ENCODE measurements around the gene SENP1.

Gene SENP1

GRCh38 chr12:48065041-48065440, 40.8 kb downstream of the SENP1 start:
- no peak for TF ChIP-seq ZFX (IDR thresholded peaks at IDR 0.05)
- no peak for TF ChIP-seq CTCF (conservative IDR thresholded peaks at IDR 0.05)

GRCh38 chr12:48063530-48063929, 42.3 kb downstream of the SENP1 start:
- TF ChIP-seq CTCF (conservative IDR thresholded peaks at IDR 0.05) (no peak), ZFX (IDR thresholded peaks at IDR 0.05) (no peak)
- no peak overlapping the region for H3K27ac ChIP-seq

More at GRCh38 chr12:48065041-48065440, 40.8 kb downstream of the SENP1 start:
- H3K27ac ChIP-seq = no peak overlapping the region

- H3K27ac ChIP-seq = no peak overlapping the region
- TF ChIP-seq ZFX (IDR thresholded peaks at IDR 0.05) = no peak
- TF ChIP-seq CTCF (conservative IDR thresholded peaks at IDR 0.05) = peak; percentile 41
Measured at GRCh38 chr12:48061938-48062719, 43.8 kb downstream of the SENP1 start.

GRCh38 chr12:48060474-48060873, 45.4 kb downstream of the SENP1 start:
- no peak overlapping the region for H3K27ac ChIP-seq
- TF ChIP-seq ZFX (IDR thresholded peaks at IDR 0.05) = no peak
- no peak for TF ChIP-seq CTCF (conservative IDR thresholded peaks at IDR 0.05)

- H3K27ac ChIP-seq = no peak overlapping the region
- TF ChIP-seq ZFX (IDR thresholded peaks at IDR 0.05) = no peak
- TF ChIP-seq CTCF (conservative IDR thresholded peaks at IDR 0.05) = no peak
Measured at GRCh38 chr12:48058771-48059170, 47.1 kb downstream of the SENP1 start.

- H3K27ac ChIP-seq = no peak overlapping the region
- TF ChIP-seq CTCF (conservative IDR thresholded peaks at IDR 0.05) (no peak), ZFX (IDR thresholded peaks at IDR 0.05) (no peak)
Measured at GRCh38 chr12:48054955-48055821, 50.7 kb downstream of the SENP1 start.

- no peak for TF ChIP-seq CTCF (conservative IDR thresholded peaks at IDR 0.05)
- TF ChIP-seq ZFX (IDR thresholded peaks at IDR 0.05) = no peak
- H3K27ac ChIP-seq = no peak overlapping the region
Measured at GRCh38 chr12:48053883-48054282, 52.0 kb downstream of the SENP1 start.
